CD4-positive, alpha-beta T cell treated with Interleukin-1 beta for 1 hour (primary cell): ENCODE measurements around the gene PALM2AKAP2.

Experiments used
- DNase-seq, 2 donors: peaks; one replicate each; pipeline ENCODE4 v3.0.0-alpha.2; 2020 to 2022

The PALM2AKAP2 gene

DNA sequence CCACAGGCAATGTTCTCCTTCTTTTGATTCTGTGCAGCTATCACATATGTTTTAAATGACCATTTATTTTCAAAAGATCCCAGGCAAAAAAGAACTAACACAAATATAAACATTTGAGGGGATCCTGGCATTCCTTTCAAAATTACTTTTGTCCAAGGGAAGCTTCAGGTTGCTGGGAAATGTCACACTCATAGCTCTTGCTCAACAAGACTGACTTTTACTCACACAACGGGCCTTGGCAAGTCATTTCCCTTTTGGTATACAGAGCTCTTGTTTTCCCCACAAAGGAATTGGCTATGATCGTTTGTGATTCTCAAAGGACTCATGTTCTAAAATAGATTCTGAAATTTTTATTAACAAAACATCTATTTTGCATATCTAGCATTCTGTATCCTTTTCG is 4.5 kb upstream of the PALM2AKAP2 start:
- DNase-seq, result no peak

DNA sequence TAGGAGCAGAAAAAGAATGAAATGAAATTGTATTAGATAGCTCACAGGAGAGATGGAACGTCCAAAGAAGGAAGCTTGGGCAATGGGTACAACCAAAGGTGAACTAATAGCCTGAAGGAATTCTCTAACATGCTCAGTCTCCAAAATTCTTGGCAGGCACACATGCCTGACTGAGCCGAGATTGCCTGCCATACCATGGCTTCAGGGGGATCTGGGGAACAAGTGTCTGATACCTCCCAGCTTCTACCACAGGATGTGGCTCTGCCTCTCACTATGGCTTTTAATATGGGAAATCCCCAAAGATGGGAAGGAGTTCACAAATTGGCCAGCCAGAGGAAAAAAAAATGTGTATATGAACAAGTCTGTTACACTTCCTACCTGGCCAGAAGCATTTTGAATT is 3.6 kb upstream of the PALM2AKAP2 start:
- no peak for DNase-seq

DNA sequence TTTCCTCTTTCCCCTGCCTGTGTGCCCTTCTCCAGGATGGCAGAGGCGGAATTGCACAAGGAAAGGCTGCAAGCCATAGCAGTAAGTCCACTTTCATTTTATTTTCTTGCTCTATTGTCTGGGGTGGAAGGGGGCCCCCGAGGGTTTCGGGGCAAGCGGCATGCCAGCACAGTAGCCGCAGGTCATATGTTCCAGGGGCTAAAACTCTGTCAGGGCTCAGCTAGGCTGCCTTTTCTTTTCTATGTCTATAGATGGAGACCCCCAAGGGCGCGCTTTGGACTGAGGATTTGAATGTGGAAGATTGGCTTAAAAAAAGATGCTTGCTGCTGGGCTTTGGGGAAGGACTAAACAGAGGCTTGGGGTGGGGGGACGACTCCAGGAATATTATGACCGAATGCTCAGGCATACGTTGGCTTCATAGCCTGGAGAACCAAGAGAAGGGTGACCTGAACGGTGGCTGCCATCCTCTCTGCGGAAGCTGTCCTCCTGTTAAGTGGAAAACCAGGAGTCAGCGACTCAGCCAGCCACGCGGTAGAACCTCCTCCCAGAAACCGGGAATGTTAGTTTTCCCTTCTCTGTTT is 545 bp downstream of the PALM2AKAP2 start:
- DNase-seq, result no peak

DNA sequence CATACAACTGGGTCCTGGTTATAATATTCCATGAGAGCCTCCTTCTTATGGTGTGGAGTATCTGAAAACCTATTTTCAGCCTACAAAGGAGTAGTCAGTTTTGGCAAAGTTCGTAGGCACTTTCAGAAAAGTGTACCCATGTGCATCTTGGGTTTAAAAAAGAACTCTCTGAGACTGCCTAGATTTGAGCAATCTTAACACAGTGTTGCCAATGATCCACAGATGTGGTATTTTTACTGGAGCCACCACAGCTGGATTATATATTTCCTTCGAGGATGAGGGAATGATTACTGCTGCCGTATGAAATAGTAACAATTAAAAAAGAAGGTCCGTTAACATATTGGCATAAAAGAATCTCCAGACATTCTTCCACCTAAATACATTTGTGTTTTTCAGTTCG is 1.1 kb downstream of the PALM2AKAP2 start:
- DNase-seq, result no peak

DNA sequence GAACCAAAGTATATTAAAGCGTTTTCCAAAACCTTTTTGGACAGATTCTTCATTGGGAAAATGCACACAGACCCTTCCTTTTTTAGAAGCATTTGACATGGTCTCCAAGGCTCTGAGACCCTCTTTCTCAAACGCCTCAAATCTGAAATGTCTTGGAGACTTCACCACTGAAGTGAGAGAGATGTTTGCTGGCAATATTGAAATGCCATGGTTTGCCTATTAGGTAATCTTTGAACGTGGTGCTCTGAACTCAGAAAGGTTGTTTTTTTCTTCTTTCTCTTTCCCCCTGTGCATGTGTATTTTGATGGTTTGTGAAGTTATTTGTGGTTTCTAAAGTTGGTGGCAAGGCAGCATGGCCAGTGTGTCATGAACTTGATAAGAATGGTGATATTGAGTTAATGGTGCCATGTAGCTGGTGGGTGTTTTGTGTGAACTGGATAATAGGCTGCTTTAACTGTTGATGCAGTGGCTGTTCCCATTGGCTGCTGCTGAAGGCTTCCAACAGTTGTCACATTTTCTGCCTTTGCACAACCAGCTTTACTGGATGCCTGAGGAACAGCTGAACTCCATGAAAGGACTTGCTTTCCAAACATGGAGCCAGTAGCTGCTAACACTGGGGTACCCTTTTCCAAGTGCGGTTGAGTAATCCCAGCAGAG is 1.7 kb downstream of the PALM2AKAP2 start:
- DNase-seq, result no peak

DNA sequence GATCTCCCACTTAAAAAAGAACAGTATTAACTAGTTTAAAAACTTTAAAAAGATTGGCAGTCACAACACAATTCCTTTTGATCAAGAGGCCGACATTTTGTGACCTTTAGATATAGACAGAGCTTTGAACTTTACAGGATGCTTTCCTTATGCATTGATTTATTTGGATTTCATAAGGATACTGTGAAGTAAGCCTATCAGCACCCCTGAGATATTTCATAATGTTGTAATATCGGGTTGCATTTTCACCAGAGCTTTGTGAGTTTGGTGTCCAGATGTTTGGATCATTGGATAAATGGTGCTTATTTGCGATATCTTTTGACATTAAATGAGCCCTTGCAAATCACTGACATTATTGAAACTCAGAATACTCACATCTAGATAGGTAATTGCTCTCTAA is 7.7 kb downstream of the PALM2AKAP2 start:
- DNase-seq, result no peak

DNA sequence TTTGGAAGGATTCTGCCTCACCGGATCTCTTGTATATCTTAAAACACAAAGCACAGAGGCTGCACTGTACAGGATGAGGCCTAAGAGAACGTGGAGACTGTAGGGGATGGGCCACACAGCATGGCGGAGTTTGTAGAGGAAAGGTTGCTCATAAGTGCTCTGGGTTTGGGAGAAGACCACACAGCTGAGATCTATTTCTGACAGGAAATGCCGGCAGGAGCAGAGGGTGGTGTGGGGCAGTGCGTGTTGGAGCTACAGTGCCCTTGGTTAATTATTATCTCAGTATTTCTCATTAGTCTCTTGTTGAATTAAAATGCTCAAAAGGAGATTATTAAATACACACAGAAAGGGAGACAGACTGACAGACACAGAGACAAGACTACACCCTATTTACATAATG is 9.6 kb downstream of the PALM2AKAP2 start:
- DNase-seq, result no peak

DNA sequence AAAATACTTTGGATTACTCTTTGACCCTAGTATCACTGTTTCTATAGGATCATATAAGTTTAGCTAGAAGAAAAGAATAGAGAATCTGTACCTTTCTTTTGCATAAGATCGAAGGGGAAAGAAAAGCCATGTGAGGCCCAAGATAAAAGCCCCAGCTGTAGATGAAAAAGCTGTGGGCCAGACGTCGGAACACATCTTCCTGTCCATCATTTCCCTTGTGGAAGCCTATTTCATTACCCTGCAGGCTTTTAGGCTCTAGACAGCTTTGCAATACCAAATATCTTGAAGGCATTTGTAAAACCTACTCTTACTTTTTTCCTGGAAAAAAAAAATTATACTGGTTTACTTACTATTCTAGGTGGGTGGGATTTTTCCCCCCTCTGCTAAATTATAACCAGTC is 10.0 kb downstream of the PALM2AKAP2 start:
- DNase-seq, result no peak

DNA sequence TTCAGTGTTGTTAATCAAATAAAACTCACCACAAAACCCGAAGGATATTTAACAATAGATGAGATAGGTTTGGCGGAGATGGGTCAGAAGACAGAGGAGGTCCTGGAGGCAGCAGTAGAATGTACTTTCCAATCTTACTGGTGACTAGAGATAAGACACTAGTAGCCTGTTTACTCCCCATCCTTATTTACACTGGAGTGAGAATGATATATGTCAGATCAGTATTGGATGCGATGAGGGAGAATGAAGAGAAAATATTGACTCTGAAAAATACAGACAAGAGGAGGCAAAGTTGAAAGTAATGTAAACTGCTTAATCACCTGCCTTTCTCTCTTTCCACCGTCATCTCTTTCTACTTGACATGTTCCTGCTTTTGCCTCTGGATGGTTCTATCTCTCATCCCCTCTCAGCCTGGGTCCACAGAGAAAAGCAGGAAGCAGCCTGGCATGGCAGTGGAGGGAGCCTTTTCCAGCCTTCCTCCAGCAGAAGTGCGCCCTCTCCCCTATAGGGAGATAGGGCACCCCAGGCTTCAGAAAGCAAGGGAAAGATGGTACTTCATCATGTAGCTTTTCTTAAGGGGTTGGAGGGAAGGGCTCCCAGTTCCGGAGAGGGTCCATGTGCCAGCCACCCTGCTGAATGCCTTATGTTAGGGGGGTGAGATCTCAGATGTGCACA is 11.1 kb downstream of the PALM2AKAP2 start:
- DNase-seq, result no peak

DNA sequence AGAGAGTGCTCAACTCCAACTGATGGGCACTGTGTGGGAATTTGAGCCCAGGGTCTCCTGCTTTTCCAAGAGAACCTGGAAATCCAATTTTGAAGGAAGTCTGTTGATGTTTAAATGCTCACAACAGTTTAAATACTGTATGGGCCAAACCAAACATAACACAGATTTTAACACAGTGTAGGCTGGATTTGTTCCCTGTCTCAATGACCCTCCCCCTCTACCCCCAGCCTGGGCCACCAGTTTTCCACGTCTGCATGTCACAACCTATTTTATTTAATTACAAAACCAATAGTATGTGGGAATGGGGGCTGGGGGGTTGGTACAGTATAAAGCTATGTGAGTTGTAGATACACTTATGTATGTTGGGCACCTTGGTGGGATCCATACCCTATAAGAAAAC is 11.7 kb downstream of the PALM2AKAP2 start:
- DNase-seq, result no peak

DNA sequence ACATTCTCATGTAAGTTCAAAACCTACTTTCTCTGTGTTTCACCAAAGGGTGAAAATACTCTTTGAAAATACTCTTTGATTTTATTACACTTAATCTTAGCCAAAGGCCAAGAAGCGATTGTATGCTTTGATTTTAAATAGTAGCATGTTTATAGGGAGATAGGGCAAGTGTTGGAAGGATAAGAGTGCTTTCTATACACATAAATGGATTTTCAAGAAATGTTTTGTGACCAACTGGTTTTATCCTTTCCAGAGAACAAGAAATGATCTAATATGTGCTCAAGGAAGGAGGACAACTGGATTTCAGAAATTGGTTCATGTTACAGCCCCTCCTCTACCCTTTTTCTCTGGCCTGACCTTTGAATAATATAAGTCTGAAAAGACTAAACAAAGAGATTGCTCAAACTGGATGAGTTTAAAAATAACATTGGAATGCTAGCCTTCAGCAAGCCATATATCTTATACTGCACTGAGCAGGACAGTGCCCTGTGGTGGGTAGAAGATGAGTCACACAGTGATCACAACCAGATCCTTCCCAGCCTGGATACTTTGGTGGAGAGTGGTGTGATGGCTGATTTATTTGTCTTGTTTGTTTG is 13.1 kb downstream of the PALM2AKAP2 start:
- no peak for DNase-seq

DNA sequence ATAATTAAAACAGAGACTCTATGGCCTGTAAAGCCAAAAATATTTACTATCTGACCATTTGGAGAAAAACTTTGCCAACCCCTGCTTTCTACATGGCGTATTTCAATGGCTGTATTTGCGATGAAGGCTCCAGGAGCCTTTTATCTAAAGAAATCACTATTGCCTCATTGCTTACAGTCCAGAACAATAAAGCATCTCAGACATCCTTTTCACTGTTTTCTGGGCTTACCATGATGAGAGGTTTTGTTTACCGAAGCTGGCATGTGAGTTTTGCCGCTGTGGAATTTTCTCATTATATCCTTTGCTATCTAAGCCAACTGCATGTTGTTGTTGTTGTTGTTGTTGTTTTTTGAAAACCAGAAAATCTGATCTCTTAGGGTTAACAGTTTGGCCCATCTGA is 13.9 kb downstream of the PALM2AKAP2 start:
- DNase-seq, result no peak

DNA sequence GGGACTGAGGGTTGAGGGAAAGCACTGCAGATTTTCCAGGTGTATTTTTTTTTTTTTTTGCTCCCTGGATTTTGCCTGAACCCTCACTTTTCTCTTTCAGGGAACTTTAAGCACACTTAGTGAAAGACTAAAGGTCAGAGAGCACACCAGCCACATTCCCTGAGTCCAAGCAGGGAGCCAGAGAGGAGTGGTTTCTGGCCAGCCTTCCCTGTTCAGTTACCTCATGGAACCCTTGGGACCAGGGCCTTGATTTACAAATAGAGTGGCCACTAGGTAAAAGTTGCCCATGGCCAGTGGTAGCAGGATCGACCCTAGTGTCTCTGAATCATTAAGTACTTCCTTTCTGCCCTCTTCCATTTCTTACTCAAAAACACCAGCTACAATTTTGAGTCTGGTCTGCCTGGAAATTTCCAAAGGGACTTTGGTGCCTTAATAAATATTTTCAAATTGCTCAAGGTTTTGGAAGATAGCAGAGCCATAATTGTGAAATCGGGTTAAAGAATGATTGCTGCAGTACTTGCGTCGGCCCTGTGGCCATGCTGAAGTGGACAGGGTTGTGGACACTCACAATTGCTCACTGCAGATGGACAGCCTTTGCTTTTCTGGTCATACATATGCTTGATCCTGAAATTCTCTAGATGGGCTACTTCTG is 14.5 kb downstream of the PALM2AKAP2 start:
- no peak for DNase-seq

DNA sequence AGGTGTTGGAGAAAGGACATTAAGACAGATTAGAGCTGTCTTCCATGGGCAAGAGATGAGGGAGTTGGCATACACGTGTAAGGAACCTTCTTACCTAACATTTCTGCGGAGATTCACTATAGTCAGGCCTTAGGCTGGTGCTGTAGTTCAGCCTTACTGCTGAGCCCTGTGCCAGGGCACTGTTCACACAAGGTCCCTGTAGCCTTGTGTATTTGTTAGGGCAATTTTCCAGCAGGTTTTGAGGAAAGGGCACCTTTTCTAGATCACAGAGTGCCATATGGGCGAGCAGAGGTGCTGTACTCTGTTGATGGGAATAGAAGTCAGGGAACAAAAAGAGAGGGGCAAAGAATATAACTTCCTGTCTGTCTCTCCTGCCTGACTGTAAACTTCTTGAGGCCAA is 15.6 kb downstream of the PALM2AKAP2 start:
- DNase-seq, result no peak

DNA sequence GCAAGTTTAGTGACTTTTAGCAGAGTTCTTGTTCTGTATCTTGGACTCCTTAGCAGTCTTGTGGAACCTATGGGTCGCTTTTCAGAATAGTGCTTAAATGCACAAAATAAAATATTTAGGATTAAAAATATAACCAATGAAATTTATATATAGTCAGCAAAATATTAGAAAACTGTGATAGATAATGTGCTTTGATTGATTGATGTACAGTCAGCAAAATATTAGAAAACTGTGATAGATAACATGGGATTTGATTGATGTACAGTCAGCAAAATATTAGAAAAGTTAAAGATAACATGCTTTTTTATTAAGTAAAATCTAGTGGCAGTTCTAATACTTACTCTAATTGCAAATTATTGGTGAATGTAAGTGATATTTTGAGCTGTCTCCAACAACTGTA is 16.1 kb downstream of the PALM2AKAP2 start:
- no peak for DNase-seq

DNA sequence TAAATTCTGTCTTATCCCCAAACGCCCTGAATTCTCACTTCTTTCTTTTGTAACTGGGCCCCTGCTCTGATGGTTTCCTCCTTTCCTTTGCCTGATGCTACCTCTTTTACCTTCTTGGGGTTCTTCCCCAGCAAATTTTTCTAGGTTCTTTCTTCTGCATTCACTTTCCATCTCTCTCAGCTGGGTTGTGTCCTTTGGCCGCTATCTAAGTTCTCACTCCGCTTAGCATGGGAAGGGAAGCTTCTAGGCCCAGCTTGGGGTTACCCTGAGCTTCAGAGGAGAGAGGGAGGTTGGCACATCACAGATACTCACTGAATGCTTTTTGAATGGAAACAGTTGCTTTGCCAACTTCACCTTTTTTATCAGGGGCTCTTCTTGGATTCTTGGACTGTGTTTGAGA is 17.0 kb downstream of the PALM2AKAP2 start:
- no peak for DNase-seq

DNA sequence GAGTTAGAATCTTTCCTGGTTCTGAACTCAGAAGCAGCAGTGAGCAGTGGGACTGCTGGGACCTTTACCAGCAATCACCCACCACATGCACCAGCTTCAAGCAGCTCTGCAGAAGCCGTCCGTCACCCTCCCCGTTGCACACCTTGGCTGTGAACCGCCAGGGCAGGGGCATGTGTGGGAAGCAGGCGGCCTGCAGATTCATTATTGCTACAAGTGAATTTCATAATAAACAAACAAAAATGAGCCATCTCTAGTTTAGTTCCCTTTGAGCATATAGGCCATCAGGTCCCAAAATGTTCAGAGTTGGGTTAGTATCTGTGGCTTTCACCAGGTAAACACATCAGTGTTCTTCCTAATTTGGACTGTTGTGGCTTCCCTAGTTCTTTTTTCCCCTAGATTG is 17.5 kb downstream of the PALM2AKAP2 start:
- no peak for DNase-seq

DNA sequence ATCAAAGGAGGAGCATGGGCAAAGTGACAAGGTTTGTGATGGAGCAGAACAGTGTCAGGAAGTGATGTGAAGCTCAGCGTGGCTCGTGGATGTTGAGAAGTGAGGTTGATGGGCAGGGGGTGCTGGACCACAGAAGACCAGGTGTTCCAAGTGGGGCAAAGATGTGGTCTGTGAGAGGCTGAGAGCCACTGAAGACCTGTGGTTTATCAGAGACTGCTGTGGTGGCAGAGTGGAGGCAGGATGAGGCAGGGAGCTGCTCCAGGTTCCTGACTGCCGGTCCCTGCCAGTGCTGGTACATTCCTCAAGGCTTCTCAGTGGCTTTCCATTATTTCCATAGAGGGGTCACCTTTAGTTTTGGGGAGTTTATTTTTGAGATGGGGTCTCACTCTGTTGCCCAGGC is 19.1 kb downstream of the PALM2AKAP2 start:
- no peak for DNase-seq

DNA sequence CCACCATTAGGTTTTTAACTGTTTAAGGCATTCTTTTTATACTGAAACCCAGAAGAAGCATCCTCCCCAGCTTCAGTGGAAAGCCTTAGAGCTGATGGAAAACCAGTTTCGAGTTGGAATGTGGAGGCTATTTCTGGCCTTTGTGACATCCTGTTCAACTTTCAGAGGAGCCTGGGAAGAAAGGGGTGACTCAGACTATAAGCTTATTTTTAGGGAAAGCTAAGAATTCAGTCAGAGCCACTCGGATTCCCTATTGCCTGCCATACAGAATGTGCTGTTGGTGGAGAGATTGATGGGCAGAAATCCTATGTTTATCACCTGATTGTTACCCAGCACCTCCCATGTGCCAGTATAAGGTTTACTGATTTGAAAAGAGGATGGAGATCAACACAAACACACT is 19.8 kb downstream of the PALM2AKAP2 start:
- DNase-seq, result no peak

DNA sequence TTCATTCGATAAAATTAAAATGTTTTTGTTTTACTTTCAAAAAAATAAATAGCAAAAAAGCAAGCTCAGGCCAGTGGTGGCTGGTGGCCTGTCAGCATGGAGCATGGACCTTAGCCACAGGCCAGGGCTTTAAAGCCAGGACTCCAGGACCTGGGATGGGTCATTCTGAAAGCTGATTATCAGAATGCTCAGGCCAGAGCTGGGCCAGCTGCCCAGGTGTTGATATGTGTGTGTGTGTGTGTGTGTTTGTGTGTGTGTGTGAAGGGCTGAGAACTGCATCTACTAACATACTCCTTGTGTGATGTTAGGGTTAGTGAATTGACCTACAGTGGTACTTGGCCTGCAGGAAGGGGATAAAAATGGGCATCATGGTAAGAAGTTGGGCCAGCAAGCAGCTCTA is 21.5 kb downstream of the PALM2AKAP2 start:
- DNase-seq, result no peak

DNA sequence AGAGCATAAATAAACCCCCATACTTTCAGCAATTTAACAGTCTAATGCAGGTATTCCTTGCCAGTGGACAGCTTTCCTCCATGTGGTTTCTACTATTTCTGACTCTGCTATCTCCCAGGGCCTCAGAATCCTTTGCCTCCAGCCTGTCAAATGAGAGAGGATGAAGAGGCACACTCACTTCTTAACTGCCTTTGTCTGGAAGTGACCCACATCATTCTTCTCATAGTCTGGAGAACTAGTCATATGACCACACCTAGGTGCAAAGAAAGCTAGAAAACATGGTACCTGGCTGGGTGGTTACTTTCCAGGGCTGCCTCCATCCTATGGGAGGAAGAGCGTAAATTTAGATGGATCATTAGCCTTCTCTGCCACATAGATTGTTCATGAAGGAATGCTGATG is 22.5 kb downstream of the PALM2AKAP2 start:
- no peak for DNase-seq

DNA sequence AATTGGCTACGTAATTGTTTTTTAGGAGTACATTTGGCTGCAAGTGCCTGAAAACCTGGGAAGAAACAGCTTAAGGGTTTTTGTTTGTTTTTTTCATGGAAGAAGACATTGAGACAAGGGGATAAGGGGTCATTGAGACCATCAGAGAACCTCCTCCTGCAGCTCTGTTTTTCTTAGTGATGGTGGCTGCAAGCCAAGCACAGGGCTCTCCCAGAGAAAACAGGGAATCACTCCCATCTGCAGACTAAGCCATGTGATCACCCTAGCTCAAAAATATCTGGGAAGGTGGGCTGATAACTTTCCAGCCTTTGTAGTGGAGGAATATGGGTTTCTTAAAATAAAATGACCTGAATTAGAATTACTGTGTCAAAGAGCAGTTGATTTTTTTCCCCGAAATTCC is 25.1 kb downstream of the PALM2AKAP2 start:
- DNase-seq, result no peak

DNA sequence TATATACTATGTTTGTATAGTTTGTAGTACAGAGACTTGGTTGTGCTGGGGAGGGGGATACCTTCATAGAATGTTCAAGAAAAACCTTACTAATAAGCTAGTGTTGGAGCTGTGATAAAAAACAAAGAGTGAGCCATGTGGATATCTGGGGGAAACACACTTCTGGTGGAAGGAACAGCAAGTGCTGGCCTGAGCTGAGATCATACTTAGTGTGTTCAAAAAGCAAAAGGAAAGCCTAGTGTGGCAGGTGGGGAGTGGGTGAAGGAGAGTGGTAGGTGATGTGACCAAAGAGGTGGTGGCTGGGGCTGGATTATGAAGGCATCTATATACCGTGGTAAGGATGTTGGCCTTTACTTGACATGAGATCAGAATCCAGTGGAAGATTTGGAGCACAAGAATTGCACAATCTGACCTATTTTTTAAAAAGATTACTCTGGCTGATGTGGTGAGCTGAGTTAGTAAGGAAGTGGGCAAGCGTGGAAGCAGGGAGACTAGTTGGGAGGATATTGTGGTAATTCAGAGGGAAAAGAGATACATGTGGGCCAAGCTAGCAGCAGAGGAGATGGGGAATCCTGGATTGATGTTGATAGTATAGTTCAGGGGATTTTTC is 26.6 kb downstream of the PALM2AKAP2 start:
- no peak for DNase-seq
